Activated T-cell treated with anti-CD3 and anti-CD28 coated beads for 48 hours (primary cell): Measurements from ENCODE around the gene PAIP1.
A peak's percentile ranks its signal among the peaks of the same experiment; 100 is the strongest.
"Not testable (repeated sequence)": the region's sequence is repeated elsewhere in the genome, so short reads cannot be mapped to it uniquely, and the experiment has no call there.

Experiments used
- DNase-seq: peaks from one replicate; pipeline ENCODE4 v3.0.0-alpha.2; 2020; ENCODE audit warnings: low read depth

Gene PAIP1

GRCh38 chr5:43556857-43557542 is at the start of gene PAIP1:
Gene PAIP1, minus strand, starts transcription at chr5:43557077. Its CDS starts 231 bp downstream, at chr5:43556846.
- peak; percentile 78 for DNase-seq

DNA sequence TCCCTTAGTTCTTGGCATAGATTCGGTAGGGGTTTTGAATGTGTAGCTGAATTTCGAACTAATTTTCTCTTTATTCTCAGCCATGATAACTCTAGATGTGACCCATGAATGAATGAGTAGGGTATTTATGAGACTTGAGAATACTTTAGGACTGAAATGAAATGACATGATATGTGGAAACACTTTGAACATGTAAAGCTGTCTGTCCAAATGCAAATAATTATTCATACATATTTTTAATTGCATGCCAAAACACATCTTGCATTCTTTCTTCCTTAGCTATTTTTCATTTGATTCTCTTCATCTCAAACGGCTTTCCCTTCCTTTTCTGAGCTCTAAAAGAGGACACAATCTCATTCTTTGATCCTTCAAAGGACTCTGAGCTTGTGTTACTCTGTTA is 49.5 kb upstream of the PAIP1 start:
- no peak for DNase-seq

GRCh38 chr5:43604699-43605098 is 47.8 kb upstream of the PAIP1 start:
- DNase-seq: no peak

DNA sequence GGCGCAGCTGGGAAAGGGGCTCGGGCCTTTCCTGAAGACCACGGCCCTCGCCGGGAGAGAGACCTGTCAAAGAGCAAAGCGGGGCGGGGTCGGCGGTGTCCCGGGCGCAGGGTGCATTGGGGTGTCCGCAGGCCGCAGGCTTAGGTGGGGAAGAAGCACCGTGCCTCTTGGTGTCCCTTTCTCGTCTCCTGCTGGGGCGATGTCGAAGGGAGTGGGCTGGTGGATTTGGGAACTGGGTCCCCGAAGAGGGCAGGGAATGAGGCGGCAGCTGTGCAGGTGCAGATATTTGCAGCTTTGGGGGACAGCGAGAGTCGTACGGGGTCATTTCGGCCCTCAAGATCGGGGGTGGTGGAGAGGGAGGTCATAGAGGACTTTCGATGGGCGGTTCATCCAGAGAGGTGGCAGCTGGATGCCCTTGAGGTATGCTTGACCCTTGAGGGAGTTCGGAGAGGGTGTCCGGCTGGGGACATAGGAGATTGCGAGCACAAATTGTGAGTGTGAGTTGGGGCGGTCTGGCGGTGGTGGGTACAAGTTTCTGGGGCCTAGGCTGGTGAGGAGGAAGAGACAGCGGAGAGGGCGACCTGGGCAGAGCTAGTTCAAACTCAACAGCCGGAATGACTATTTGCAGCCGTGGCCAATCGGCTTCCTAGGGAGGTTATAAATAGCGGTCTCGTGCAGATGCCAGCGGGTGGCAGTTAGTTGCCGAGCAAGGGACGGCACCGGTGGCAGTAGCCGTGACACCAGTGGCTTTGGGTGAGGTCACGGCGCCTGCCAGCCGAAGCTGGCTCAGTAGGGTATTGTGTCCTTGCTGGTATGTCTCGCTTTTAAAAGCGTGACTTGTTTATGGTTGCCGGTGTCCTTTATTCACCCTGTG is 46.7 kb upstream of the PAIP1 start:
- DNase-seq: peak; percentile 66

- peak; percentile 76 for DNase-seq
Observed at GRCh38 chr5:43602461-43603343, 45.8 kb upstream of the PAIP1 start, which contains the start of gene NNT. Gene NNT, plus strand, starts transcription at chr5:43603180. Its CDS starts 6,016 bp downstream, at chr5:43609196.

DNA sequence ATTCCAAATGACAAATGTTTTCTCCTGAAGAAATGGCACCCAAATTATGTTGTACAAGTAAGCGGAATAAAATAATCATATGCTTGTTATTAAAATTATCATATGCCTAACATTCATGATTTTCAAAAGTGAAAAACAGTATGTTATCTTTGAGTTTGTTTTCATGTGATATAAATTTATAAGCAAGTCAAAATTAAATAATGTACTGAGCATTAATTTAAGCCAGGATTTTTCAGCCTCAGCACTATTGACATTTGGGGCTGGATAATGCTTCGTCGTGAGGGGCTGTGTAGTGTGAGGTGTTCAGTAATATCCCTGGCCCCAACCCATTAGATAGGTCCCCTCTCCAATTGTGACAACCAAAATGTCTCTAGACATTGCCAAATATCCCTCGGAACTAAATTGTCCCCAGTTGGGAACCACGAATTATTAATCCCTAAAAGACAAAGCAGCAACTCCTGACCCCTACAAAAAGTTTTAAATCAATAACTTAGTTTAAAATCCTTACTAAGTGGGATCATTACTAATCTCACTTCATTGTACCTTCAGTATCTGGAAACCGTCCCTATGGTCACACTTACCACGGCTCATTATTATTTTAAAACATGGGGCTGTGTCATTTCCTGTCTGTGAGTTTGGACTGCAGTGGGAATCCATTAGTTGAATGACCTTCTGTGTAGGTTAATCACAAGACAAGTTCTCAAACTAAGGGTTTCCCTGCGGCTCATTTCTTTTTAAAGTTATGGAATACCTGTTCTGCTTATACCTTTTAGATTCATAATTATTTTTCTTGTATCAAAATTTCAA is 44.8 kb upstream of the PAIP1 start:
- DNase-seq: no peak

DNA sequence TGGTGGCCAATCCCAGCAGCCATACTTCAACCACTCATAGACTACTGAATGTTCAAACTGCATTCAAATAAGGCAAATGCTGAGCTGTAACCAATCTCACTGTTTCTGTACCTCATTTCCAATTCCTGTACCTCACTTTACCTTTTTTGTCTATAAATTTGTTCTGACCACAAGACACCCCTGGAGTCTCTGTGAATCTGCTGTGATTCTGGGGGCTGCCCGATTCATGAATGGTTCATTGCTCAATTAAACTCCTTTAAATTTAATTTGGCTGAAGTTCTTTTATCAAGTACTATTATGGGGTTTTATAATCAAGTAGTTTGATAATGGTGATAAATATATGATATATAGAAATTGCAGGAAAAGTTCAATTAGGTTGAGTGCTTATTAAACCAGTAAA is 42.0 kb upstream of the PAIP1 start:
- DNase-seq: not testable (repeated sequence)

DNA sequence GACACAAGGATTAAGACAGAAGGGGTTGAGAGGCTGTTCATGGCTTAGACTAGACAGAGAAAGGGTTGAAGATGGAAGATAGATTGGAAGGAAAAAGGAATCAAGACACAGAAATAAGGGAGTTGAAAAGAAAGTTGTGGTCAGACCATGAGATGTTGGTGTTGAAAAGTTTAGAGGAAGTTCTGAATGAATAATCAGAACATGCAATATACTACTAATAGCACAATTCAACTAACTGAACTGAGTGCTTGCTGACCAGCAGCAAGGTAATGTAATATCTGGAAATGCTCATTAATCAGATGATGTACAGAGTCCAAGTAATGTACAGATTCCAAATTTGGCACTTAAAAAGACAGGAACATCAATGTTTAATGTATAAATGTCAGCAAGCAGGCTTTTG is 35.5 kb upstream of the PAIP1 start:
- no peak for DNase-seq

GRCh38 chr5:43590700-43591099 is 33.8 kb upstream of the PAIP1 start:
- DNase-seq: no peak

GRCh38 chr5:43589310-43589709 is 32.4 kb upstream of the PAIP1 start:
- DNase-seq: no peak

DNA sequence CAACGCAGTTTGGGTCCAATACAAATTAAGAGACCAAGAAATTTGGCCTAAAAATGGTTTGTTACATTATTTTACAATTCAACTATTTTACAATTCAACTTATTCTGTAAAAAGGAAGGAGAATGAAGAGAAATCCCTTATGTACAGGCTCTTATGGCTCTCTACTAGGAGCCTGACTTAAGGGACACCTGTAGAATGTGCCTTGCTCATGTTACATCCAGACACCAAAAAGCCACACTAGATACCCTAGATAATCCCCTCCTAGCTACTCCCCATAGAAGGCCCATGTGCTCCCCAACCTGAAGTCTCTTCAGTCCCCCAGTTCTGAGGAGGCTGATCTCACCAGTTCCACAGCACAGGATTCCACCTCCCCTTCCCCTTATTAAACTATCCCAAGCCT is 32.0 kb upstream of the PAIP1 start:
- DNase-seq: no peak

DNA sequence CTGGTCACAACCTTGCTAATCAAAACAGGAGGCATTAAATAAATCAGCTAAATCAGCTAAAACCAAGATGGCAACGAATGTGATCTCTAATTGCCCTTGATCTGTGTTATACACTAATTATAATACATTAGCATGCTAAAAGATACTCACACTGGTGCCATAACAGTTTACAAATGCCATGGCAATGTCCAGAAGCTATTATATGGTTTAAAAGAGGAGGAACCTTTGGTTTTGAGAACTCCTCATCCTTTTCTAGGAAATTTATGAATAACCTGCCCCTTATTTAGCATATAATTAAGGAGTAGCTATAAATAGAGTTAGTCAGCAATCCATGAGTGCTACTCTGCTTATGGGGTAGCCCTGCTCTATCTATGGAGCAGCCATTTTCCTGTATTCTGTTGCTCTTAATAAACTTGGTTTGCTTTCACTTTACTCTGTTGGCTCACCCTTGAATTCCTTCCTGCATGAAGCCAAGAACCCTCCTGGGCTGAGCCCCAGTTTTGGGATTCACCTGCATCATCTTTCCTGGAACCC is 27.4 kb upstream of the PAIP1 start:
- no peak for DNase-seq

DNA sequence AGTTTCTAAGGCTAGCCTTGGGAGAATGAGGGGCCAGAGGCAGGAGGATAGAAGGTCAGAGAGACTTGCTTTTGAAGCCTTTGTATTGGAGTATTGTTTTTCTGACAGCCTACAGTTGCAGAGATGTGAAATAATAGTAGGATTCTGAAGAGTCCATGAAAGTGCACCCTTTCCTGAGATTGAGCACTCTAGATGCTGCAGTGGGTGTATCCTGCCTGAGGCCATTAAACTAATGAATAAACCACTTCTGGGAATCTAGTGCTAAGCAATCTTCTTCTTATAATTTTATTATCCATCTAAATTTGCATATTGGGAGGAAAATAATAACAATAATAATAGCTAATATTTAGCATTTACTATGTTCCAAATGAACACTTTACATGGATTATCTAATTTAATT is 26.8 kb upstream of the PAIP1 start:
- no peak for DNase-seq

- no peak for DNase-seq
Observed at GRCh38 chr5:43582082-43583005, 25.5 kb upstream of the PAIP1 start.

- no peak for DNase-seq
Observed at GRCh38 chr5:43581398-43581797, 24.5 kb upstream of the PAIP1 start.

DNA sequence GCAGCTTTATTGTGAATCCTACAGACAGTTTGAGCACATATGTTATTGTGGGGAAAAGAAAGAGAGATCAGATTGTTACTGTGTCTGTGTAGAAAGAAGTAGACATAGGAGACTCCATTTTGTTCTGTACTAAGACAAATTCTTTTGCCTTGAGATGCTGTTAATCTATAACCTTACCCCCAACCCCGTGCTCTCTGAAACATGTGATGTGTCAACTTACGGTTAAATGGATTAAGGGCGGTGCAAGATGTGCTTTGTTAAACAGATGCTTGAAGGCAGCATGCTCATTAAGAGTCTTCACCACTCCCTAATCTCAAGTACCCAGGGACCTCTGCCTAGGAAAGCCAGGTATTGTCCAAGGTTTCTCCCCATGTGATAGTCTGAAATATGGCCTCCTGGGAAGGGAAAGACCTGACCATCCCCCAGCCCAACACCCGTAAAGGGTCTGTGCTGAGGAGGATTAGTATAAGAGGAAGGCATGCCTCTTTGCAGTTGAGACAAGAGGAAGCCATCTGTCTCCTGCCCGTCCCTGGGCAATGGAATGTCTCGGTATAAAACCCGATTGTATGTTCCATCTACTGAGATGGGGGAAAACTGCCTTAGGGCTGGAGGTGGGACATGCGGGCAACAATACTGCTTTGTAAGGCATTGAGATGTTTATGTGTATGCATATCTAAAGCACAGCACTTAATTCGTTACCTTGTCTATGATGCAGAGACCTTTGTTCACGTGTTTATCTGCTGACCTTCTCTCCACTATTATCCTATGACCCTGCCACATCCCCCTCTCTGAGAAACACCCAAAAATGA is 23.7 kb upstream of the PAIP1 start:
- not testable (repeated sequence) for DNase-seq

GRCh38 chr5:43573058-43573457 is 16.2 kb upstream of the PAIP1 start:
- no peak for DNase-seq

GRCh38 chr5:43572357-43572756 is 15.5 kb upstream of the PAIP1 start:
- DNase-seq: no peak

DNA sequence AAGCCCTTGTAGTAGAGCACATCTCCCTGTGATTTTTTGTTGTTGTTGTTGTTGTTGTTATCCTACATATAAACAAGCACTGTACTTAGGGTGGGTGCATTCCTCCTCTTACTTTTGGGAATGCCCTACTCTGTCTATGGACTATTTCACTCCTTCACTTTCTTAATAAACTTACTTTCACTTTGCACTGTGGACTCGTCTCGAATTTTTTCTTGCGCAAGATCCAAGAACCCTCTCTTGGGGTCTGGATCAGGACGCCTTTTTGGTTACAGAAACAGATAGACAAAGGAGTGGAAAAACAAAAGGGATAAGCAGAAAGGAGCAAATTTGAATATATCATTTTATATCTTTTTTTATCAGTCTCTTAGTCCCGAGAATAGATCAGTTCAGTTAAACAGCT is 14.4 kb upstream of the PAIP1 start:
- DNase-seq: no peak
